ENCODE results near the gene URB1.

The URB1 gene

DNA sequence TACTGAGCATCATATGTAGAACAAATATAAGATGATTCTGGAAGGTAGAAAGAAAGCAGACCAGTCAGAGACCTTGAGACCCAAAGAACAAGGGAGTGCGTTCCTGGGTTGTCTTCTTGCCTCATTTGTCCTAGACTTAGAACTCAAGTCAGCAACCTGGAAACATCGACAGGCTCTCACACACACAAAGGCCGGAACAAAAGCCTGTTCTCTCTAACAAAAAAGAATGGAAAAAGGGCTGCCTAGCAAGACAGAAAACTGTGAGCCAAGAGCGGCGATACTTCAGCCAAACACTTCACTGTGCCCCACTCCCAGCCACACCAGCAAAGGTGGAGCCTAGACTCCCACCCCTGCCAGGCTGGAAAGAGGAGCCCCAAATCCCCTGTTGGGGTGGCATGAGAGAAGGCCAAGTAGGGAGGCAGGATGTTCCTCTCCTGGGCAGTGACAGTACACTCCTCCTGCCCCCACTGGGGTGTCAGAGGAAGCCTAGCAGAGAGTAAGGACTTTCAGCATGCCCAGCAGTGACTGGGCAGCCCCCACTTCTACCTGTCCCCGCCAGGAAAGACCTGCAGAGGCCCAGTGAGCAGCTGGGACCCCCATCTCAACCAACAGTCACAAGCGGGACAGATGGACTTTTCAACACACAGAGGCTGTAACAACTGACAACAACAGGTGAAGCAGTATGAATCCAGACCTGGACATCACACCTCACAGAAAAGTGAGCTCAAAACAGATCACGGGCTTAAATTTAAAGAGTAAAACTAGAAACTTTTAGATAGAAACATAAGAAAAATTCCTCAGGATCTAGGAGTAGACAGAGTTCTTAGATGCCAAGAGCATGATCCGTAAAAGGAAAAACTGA is 61.1 kb downstream of the URB1 start:
- TF ChIP-seq, protein P1, sequence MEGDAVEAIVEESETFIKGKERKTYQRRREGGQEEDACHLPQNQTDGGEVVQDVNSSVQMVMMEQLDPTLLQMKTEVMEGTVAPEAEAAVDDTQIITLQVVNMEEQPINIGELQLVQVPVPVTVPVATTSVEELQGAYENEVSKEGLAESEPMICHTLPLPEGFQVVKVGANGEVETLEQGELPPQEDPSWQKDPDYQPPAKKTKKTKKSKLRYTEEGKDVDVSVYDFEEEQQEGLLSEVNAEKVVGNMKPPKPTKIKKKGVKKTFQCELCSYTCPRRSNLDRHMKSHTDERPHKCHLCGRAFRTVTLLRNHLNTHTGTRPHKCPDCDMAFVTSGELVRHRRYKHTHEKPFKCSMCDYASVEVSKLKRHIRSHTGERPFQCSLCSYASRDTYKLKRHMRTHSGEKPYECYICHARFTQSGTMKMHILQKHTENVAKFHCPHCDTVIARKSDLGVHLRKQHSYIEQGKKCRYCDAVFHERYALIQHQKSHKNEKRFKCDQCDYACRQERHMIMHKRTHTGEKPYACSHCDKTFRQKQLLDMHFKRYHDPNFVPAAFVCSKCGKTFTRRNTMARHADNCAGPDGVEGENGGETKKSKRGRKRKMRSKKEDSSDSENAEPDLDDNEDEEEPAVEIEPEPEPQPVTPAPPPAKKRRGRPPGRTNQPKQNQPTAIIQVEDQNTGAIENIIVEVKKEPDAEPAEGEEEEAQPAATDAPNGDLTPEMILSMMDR (IDR thresholded peaks at IDR 0.05; ENCODE audit: extremely low read depth, missing control alignments): no peak
- DNase-seq (ENCODE audit: low spot score): no peak

DNA sequence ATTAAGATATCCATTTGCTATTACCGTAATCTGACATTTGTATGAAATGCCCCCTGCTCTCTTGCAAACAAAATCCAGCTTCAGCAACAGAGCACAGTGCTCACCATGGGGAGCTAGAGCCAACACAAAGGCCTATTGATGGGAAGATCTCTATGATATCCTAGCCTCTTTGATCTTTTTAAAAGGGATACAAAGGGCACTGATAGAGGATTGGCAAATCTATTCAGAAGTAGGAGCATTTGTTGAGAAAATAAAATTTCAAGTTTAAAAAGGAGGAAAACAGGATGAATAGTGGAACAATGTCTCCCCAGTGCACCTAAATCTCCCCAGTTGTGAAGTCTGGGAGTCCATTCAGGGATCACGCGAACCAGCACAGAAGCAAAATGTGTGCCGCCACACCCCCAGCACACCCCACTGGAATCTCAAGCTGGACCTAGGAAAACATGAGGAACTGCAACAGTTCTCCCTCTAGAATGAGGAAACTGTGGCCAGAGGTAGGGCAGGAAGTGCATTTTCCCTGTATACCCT is 62.0 kb downstream of the URB1 start:
- no peak for DNase-seq (ENCODE audit: low spot score)

DNA sequence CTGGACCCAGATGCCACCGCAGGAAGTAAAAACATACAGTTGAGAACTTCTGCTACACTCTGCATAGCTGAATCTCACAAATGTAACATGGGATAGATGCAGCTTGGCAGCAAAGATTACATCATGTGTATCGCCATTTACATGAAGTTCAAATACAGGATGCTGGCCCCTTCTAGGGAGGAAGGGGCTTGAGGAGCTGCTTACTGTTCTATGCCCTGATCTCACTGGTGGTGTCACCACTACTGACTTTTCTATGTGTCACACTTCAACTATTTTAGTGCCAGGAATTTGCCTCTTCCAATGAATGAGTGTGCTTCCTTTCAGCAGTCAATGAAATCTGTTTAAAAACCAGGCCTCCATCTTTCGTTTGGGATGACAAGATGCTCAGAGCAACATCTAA is 63.0 kb downstream of the URB1 start:
- TF ChIP-seq, protein P1 (IDR thresholded peaks at IDR 0.05; ENCODE audit: extremely low read depth, missing control alignments): no peak
- no peak for DNase-seq (ENCODE audit: low spot score)

More for the DNA sequence above, 62.0 kb downstream of the URB1 start:
- TF ChIP-seq, protein P1 (IDR thresholded peaks at IDR 0.05; ENCODE audit: extremely low read depth, missing control alignments): no peak

DNA sequence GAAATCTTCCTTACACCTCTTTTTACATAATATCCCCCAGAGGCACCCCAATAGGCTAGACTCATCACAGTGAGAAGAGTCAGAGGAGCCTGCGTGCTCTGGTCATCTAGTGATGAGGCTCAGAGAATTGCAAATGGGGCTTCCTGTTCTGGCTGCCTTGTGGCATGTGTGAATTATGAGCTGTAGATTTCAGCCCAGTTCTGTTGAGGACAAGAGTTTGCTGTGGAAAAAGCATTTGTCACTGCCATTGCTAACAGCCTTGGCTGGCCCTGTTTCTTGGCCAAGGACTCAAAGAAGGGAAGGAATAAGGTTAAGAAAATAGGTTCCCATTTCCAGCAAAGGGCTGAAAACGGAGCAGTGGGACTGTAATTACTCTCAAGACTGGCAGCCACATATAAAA is 63.5 kb downstream of the URB1 start:
- TF ChIP-seq, protein P1 (IDR thresholded peaks at IDR 0.05; ENCODE audit: extremely low read depth, missing control alignments): no peak

DNA sequence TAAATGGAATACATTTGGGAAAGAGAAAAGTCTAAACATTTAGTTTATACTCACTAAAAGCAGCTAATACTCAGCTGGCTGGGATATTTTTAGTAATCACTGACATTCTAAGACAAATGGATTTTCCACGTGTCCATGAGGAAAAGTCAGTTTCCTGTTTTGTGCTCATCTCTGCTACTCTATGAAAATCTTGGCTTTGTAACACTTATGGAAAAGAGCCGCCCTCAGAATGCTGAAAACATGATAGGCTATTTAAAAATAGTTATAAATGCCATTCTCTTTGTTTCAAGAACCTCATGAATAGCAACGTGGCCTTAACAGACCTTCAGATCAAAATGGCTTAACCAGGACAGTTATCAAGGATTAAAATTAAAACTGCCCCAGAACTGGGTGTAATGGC is 64.2 kb downstream of the URB1 start:
- TF ChIP-seq, protein P1 (IDR thresholded peaks at IDR 0.05; ENCODE audit: extremely low read depth, missing control alignments): no peak
- no peak for DNase-seq (ENCODE audit: low spot score)

More for the DNA sequence above, 63.5 kb downstream of the URB1 start:
- no peak for DNase-seq (ENCODE audit: low spot score)

DNA sequence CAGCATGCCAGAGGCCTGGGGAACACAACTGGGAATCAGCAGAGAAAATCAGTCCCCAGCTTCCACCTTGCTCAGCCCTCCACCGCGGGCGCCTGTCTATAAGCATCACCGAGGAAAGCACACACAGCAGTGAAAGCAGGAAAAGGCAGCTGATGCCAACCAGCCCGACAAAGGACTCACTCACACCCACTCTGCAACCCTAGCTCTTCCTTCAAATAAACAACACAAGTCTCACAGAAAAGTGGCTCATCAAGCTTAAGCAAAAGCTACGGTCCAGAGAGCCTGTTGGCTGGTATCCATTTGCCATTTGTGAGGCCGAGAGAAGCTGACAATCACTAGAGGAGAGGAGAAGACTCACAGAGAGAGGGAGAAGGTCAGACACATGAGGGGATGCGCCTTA is 67.1 kb downstream of the URB1 start:
- no peak for DNase-seq (ENCODE audit: low spot score)
- TF ChIP-seq, protein P1 (IDR thresholded peaks at IDR 0.05; ENCODE audit: extremely low read depth, missing control alignments): no peak

DNA sequence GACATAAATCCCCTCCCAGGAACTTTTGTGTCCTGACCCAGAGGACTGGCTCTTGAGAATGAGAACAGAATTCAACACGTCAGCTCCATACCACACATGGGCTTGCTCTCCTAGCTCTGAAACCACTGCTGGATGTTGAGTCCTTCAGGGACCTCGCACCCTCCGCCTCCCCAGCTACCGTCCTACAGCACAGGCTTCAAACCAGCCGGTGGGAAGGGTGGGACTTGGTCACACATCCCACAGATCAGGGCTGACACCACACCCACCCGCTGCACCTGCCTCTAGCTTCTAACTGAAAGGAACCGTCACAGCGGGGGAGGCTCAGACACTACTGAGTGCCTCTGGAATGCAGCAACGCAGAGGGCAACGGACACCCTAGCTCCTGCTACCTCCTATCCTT is 70.1 kb downstream of the URB1 start:
- no peak for DNase-seq (ENCODE audit: low spot score)
- TF ChIP-seq, protein P1 (IDR thresholded peaks at IDR 0.05; ENCODE audit: extremely low read depth, missing control alignments): no peak
